Keratinocyte (primary cell): Measurements from ENCODE around the gene CCN6. TPM values are rescaled to one million over a fixed set of nuclear protein-coding genes. Genes with fewer than 3 reads are reported as not detected.

Experiments
- DNase-seq: peaks from one replicate; pipeline ENCODE4 v3.0.0-alpha.2; 2011; ENCODE audit warnings: low read depth, missing footprints, low spot score
- FAIRE-seq: peaks from 2 replicates; lab custom pipeline; 2011; peaks lifted over from hg19 to GRCh38; lab: Jason Lieb, UNC
- H2AFZ ChIP-seq: 2 replicates; pipeline ENCODE4 v1.6.0; 2012; ENCODE audit warnings: low read length, control low read depth, inconsistent platforms; ENCODE audit not compliant: control insufficient read depth
- H3K27ac ChIP-seq: 2 replicates; pipeline ENCODE4 v1.5.1; 2011; ENCODE audit warnings: low read length; ENCODE audit not compliant: control insufficient read depth, insufficient read depth
- H3K27me3 ChIP-seq: 3 replicates; pipeline ENCODE4 v1.6.0; 2011; ENCODE audit warnings: low read length; ENCODE audit not compliant: control insufficient read depth, insufficient read depth; ENCODE audit errors: extremely low read depth
- H3K36me3 ChIP-seq, 2 experiments: 2 replicates in 1 of 2; 3 replicates in 1 of 2; pipeline ENCODE4 v1.5.1; 2011; ENCODE audit warnings: low read length in 2 of 2, mild to moderate bottlenecking in 1 of 2; ENCODE audit not compliant: control insufficient read depth in 2 of 2, insufficient read depth in 2 of 2; ENCODE audit errors: extremely low read depth in 1 of 2
- H3K4me1 ChIP-seq: 3 replicates; pipeline ENCODE4 v1.5.1; 2011; ENCODE audit warnings: low read length; ENCODE audit not compliant: control insufficient read depth, insufficient read depth; ENCODE audit errors: extremely low read depth
- H3K4me2 ChIP-seq: 3 replicates; pipeline ENCODE4 v1.6.0; 2011; ENCODE audit warnings: low read depth, low read length; ENCODE audit not compliant: control insufficient read depth, insufficient read depth; ENCODE audit errors: extremely low read depth
- H3K4me3 ChIP-seq, 3 experiments: fragments of 200-600 bp in 1 of 3; sonication (generic) in 1 of 3; 2 replicates in 2 of 3; 3 replicates in 1 of 3; pipeline ENCODE4 v1.5.1; 2011 to 2016; ENCODE audit warnings: low read length in 3 of 3, mild to moderate bottlenecking in 3 of 3, control low read depth in 2 of 3, inconsistent platforms in 1 of 3, low read depth in 1 of 3, mixed read lengths in 1 of 3, mixed run types in 1 of 3, moderate library complexity in 1 of 3; ENCODE audit not compliant: control insufficient read depth in 2 of 3, insufficient read depth in 2 of 3; ENCODE audit errors: extremely low read depth in 1 of 3
- H3K79me2 ChIP-seq: 2 replicates; pipeline ENCODE4 v1.6.0; 2012; ENCODE audit warnings: low read length; ENCODE audit not compliant: control insufficient read depth, insufficient read depth
- H3K9ac ChIP-seq: 3 replicates; pipeline ENCODE4 v1.6.0; 2011; ENCODE audit warnings: low read length; ENCODE audit not compliant: control insufficient read depth, insufficient read depth; ENCODE audit errors: extremely low read depth
- H3K9me1 ChIP-seq: 3 replicates; pipeline ENCODE4 v1.6.0; 2011; ENCODE audit warnings: low read length; ENCODE audit not compliant: control insufficient read depth, insufficient read depth; ENCODE audit errors: extremely low read depth
- H3K9me3 ChIP-seq: 2 replicates; pipeline ENCODE4 v1.5.1; 2012; ENCODE audit warnings: low read depth, low read length; ENCODE audit not compliant: control insufficient read depth
- H4K20me1 ChIP-seq: 3 replicates; pipeline ENCODE4 v1.6.0; 2011; ENCODE audit warnings: low read length; ENCODE audit not compliant: control insufficient read depth, insufficient read depth; ENCODE audit errors: extremely low read depth
- EZH2 ChIP-seq: IDR thresholded peaks from one replicate; pipeline ENCODE4 v1.6.1; 2012; ENCODE audit warnings: inconsistent platforms, mild to moderate bottlenecking, low read length, moderate library complexity
- dilution Hi-C: fragments of 300-500 bp; cut with MboI; formaldehyde crosslinking; loops from one replicate; pipeline ENCODE4 v1.7.0; 2020; ENCODE audit warnings: low sequenced_read_pairs; ENCODE audit not compliant: extremely low pct_ligation_motif_present
- polyA plus RNA-seq, 5 experiments: library from polyadenylated mRNA; depleted of rRNA in 3 of 5; stranded (reverse) in 3 of 5; stranded (forward) in 1 of 5; unstranded in 1 of 5; fragments of >200 nt; gene quantifications; 1 replicate in 1 of 5; 2 replicates in 3 of 5; 3 replicates in 1 of 5; pipeline versions ENCODE4 v1.2.1 to v1.2.3, GENCODE V29; 2011 to 2012; ENCODE audit warnings: missing spikeins in 2 of 5, low read depth in 1 of 5, low replicate concordance in 1 of 5
- TF ChIP-seq, protein P1 (sequence below), 3 experiments: IDR thresholded peaks in 1 of 3; conservative IDR thresholded peaks in 1 of 3; optimal IDR thresholded peaks in 1 of 3; 2 replicates in 2 of 3; 3 replicates in 1 of 3; pipeline versions ENCODE3 to v1.5.1; 2011; ENCODE audit warnings: low read length in 3 of 3, mild to moderate bottlenecking in 3 of 3, moderate library complexity in 2 of 3, control low read depth in 1 of 3, inconsistent platforms in 1 of 3; ENCODE audit not compliant: insufficient read depth in 2 of 3; ENCODE audit errors: extremely low read depth in 1 of 3

CCN6 gene
- polyA plus RNA-seq, 1 donor (not counting 4 experiments of a cell fraction or from before 2014, with no cell fraction given) = 0.90 TPM

DNA sequence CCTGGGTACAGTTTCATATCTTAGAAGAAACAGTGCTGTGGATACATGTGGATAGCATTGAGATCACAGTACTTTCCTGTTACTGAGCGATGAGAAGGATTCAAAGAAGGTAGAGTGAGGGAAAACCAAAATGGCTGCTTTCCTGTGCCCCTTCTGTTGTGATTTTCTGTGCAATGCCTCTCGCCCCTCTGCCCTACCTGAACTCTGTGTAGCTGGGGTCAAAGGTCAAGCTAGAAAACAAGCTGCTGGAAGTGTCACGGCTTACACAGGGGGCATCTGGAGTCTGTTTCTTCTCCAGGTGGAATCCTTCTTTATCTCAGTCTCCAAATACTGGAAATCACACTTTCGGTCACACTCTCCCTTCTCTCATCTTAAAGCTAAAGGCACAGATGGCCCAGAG lies 27.0 kb upstream of the CCN6 start:
- FAIRE-seq = no peak
- Histone ChIP-seq H3K27me3 (no peaks in the 10 kb centered on the region), H3K9me1 (no peaks in the 10 kb centered on the region), H3K27ac (no peak overlapping the region), H3K4me3 (no peak overlapping the region), H3K4me2 (no peak overlapping the region), H2AFZ (no peak overlapping the region), H3K4me1 (peaks cover 7% of the 10 kb centered on the region), H3K79me2 (no peaks in the 10 kb centered on the region), H3K9ac (no peak overlapping the region), H3K36me3 (no peaks in the 10 kb centered on the region), H4K20me1 (no peaks in the 10 kb centered on the region), H3K9me3 (peaks cover 3% of the 10 kb centered on the region)
- DNase-seq = no peak
- no peak for TF ChIP-seq EZH2
- TF ChIP-seq, protein P1, sequence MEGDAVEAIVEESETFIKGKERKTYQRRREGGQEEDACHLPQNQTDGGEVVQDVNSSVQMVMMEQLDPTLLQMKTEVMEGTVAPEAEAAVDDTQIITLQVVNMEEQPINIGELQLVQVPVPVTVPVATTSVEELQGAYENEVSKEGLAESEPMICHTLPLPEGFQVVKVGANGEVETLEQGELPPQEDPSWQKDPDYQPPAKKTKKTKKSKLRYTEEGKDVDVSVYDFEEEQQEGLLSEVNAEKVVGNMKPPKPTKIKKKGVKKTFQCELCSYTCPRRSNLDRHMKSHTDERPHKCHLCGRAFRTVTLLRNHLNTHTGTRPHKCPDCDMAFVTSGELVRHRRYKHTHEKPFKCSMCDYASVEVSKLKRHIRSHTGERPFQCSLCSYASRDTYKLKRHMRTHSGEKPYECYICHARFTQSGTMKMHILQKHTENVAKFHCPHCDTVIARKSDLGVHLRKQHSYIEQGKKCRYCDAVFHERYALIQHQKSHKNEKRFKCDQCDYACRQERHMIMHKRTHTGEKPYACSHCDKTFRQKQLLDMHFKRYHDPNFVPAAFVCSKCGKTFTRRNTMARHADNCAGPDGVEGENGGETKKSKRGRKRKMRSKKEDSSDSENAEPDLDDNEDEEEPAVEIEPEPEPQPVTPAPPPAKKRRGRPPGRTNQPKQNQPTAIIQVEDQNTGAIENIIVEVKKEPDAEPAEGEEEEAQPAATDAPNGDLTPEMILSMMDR (optimal IDR thresholded peaks at IDR 0.05 in 1 of 3, IDR thresholded peaks at IDR 0.05 in 1 of 3, conservative IDR thresholded peaks at IDR 0.05 in 1 of 3; ENCODE audit: extremely low read depth in 1 of 3, insufficient read depth in 2 of 3, low read length in 3 of 3) = no peak
- dilution Hi-C loops = no loop called here

DNA sequence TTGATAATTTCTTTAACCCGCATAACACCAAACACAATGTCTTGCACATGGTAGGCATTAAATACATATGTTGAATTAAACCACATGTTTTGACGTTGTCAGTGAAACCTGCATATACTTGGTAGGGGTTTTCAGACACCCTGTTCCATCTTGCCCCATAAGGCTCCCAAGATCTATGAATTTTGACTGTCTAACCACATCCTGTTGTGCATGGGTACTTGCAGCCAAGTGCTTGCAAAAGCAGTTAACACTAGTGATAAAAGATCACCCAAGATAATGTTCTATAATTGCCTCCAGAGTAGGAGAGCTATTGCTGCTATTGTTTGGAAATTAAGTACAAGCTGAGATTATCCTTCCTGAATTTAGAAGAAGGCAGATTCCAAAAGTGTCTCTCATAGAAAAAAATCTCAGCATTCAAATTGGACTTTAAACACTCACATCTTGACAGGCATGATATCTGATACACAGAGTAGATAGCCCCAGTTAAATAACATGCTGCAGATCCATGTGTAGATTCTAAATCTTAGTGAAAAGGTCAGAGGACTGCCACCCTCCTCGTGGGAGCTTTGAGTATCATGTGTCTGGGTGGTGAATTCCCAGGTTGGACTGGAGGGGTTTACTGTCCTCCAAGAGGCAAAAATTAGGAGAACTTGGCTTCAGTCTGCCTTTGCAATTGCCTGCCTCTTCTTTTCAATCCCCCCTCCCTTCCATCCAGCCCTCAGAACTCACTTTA lies 25.8 kb upstream of the CCN6 start:
- H4K20me1 ChIP-seq = no peaks in the 10 kb centered on the region
- no peak overlapping the region for H2AFZ ChIP-seq
- peak; percentile 59 for FAIRE-seq
- H3K27ac ChIP-seq = no peak overlapping the region
- H3K4me2 ChIP-seq = no peak overlapping the region
- H3K9me3 ChIP-seq = peaks cover 3% of the 10 kb centered on the region
- no peaks in the 10 kb centered on the region for H3K36me3 ChIP-seq
- H3K79me2 ChIP-seq = no peaks in the 10 kb centered on the region
- dilution Hi-C loops = no loop called here
- H3K4me3 ChIP-seq = no peak overlapping the region
- no peak for TF ChIP-seq EZH2
- TF ChIP-seq, protein P1 (optimal IDR thresholded peaks at IDR 0.05 in 1 of 3, IDR thresholded peaks at IDR 0.05 in 1 of 3, conservative IDR thresholded peaks at IDR 0.05 in 1 of 3; ENCODE audit: extremely low read depth in 1 of 3, insufficient read depth in 2 of 3, low read length in 3 of 3) = no peak
- peaks cover 2% of the 10 kb centered on the region for H3K27me3 ChIP-seq
- no peak for DNase-seq
- H3K9ac ChIP-seq = no peak overlapping the region
- H3K4me1 ChIP-seq = peaks cover 7% of the 10 kb centered on the region
- H3K9me1 ChIP-seq = no peaks in the 10 kb centered on the region
